ENCODE results near the gene ULK4. TPM values are rescaled to one million over a fixed set of nuclear protein-coding genes. Genes with fewer than 3 reads are reported as not detected.
"Not testable (repeated sequence)": the region's sequence is repeated elsewhere in the genome, so short reads cannot be mapped to it uniquely, and the experiment has no call there.

ULK4 gene
- total and polyA plus RNA-seq, 9 donors = 2.4 to 58.7 (median 7.3) TPM

DNA sequence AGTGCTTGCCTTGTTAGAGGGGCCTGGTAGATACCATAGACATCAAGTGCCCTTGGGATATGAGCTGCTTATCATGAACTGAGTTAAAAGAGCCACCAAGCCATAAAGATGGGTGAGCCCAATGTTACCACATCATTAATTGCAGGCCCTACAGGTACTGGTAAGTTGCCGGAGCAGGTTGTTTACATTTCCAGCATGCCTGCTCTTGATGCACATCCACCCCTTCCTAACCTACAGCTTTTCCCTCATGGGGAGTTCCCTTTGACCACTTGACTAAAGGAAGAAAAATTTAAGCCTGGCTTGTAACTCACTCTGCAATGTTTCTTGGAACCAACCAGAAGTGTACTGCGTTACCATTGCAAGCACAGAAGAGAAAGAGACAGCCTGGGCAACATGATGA lies 24.7 kb upstream of the ULK4 start:
- intact Hi-C loops (cut with DNase I) = no loop called here
- 74 to 93% (median 78%) methylated on average over 2 of the region's 2 CpGs for WGBS, 3 donors
- H3K4me1 ChIP-seq (ENCODE audit: insufficient read depth) = no peaks in the 10 kb centered on the region

GRCh38 chr3:41985018-41985417 lies 23.1 kb upstream of the ULK4 start:
- H3K36me3 ChIP-seq = no peaks in the 10 kb centered on the region
- no peak for TF ChIP-seq POLR2A (IDR thresholded peaks at IDR 0.05)
- no peak for TF ChIP-seq EP300 (IDR thresholded peaks at IDR 0.05)
- TF ChIP-seq CTCF (IDR thresholded peaks at IDR 0.05) = no peak
- DNase-seq = no peak
- H3K4me1 ChIP-seq (ENCODE audit: insufficient read depth) = no peaks in the 10 kb centered on the region
- H3K4me3 ChIP-seq = no peak overlapping the region
- intact Hi-C loops (cut with DNase I) = no loop called here
- H3K27ac ChIP-seq = no peak overlapping the region
- H3K9me3 ChIP-seq = no peaks in the 10 kb centered on the region
- H3K27me3 ChIP-seq = no peaks in the 10 kb centered on the region
- 62 to 79% (median 73%) methylated on average over 1 of the region's 1 CpG for whole genome bisulfite sequencing, 3 donors

More for the DNA sequence above, 24.7 kb upstream of the ULK4 start:
- DNase-seq = no peak
- Histone ChIP-seq H3K27me3 (no peaks in the 10 kb centered on the region), H3K27ac (no peak overlapping the region), H3K4me3 (no peak overlapping the region), H3K9me3 (no peaks in the 10 kb centered on the region), H3K36me3 (no peaks in the 10 kb centered on the region)
- no peak for TF ChIP-seq POLR2A (IDR thresholded peaks at IDR 0.05)
- TF ChIP-seq CTCF (IDR thresholded peaks at IDR 0.05) = no peak
- no peak for TF ChIP-seq EP300 (IDR thresholded peaks at IDR 0.05)

DNA sequence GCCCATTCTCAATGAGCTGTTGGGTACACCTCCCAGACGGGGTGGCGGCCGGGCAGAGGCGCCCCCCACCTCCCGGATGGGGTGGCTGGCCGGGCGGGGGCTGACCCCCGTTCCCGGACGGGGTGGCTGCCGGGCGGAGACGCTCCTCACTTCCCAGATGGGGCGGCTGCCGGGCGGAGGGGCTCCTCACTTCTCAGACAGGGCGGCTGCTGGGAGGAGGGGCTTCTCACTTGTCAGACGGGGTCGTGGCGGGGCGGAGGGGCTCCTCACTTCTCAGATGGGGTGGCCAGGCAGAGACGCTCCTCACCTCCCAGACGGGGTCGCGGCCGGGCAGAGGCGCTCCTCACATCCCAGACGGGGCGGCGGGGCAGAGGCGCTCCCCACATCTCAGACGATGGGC lies 21.2 kb upstream of the ULK4 start:
- DNase-seq; H3K4me3 ChIP-seq; H3K9me3 ChIP-seq; intact Hi-C loops (cut with DNase I); H3K4me1 ChIP-seq (ENCODE audit: insufficient read depth); H3K27ac ChIP-seq; H3K27me3 ChIP-seq; H3K36me3 ChIP-seq: not testable (repeated sequence)
- WGBS, 3 donors = 92 to 94% (median 92%) methylated on average over 27 to 30 of the region's 32 CpGs

GRCh38 chr3:41977401-41977800 lies 15.5 kb upstream of the ULK4 start:
- WGBS, 3 donors = 71 to 79% (median 74%) methylated on average over 5 of the region's 5 CpGs
- H3K27ac ChIP-seq; H3K4me1 ChIP-seq (ENCODE audit: insufficient read depth); DNase-seq; H3K27me3 ChIP-seq; intact Hi-C loops (cut with DNase I); H3K36me3 ChIP-seq; H3K9me3 ChIP-seq; H3K4me3 ChIP-seq: not testable (repeated sequence)

- TF ChIP-seq EP300 (IDR thresholded peaks at IDR 0.05) (no peak), POLR2A (IDR thresholded peaks at IDR 0.05) (no peak), CTCF (IDR thresholded peaks at IDR 0.05) (no peak)
- no peaks in the 10 kb centered on the region for H3K27me3 ChIP-seq
- intact Hi-C loops (cut with DNase I) = no loop called here
- no peaks in the 10 kb centered on the region for H3K9me3 ChIP-seq
- DNase-seq = no peak
- no peaks in the 10 kb centered on the region for H3K4me1 ChIP-seq (ENCODE audit: insufficient read depth)
- H3K4me3 ChIP-seq = no peak overlapping the region
- WGBS, 3 donors = 73 to 77% (median 74%) methylated on average over 6 of the region's 6 CpGs
- H3K27ac ChIP-seq = no peak overlapping the region
- no peaks in the 10 kb centered on the region for H3K36me3 ChIP-seq
Observed at GRCh38 chr3:41975416-41976103, 13.7 kb upstream of the ULK4 start.

Measured in ovary (tissue), 9 donors.